ENCODE measurements around the gene TRIM37. TPM values are rescaled to one million over a fixed set of nuclear protein-coding genes. Genes with fewer than 3 reads are reported as not detected.

The TRIM37 gene
- total and polyA plus RNA-seq, 11 donors: 5.8 to 26.2 (median 19.1) TPM

DNA sequence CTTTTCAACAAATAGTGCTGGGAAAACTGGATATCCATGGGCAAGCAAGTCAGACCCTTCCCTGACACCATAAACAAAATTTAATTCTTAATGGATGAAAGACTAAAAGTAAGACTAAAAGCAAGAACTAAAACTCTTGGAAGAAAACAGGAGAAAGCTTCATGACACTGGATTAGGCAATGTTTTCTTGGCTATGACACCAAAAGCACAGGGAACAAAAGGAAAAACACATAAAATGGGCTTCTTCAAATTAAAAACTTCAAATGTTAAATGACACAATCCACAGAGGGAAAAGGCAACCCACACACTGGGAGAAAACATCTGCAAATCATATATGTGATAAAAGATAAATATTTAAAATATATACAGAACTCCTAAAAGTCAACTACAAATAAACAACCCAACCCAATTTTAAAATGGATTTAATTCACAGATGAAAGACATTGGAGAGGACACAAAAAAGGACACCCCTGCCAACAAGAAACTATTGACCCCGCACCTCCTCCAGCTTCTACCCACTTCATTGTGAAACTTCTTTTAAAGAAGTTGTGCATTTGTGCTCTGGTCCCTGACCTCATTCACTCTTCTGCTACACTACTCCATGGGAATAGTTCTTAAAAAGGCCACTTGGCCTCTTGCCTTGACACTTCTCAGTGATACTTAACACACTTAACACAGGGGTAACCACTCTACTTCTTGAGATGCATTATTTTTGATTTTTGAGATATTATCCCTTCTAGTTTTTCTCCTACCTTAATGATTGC is 80.3 kb downstream of the TRIM37 start:
- intact Hi-C loops (cut with DNase I): no loop called here
- Histone ChIP-seq H3K4me1 (peaks cover 0 to 19% (median 10%) of the 10 kb centered on the region in 12 donors), H3K27ac (no peak overlapping the region), H3K4me3 (no peak overlapping the region), H3K36me3 (peaks cover 0 to 40% (median 30%) of the 10 kb centered on the region in 9 donors), H3K27me3 (no peaks in the 10 kb centered on the region), H3K9me3 (peaks cover 0 to under 1% (median 0%) of the 10 kb centered on the region in 12 donors)
- ATAC-seq (peak in 2 of 4 donors; percentile 36 to 38), DNase-seq (no peak)
- no peak for TF ChIP-seq POLR2A (IDR thresholded peaks at IDR 0.05)
- TF ChIP-seq CTCF (IDR thresholded peaks at IDR 0.05): no peak
- WGBS, 4 donors: 85 to 97% (median 91%) methylated on average over 1 of the region's 1 CpG

DNA sequence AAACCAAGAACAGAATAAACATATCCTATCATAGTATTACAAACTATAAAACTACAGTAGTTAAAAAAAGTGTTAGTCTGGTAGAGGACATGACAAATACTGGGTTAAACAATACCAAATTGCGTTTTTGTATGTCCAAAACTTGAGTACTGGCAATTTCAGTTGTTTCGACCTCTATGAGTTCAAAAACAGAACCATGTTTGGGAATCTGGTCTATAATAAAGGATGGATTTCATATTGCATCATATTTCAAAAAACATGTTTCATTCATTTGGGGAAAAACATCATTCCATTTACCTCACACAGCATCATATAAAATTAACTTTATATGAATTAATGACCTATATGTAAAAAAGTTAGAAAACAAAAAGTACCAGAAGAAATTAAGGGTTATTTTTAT is 81.8 kb downstream of the TRIM37 start:
- DNase-seq (no peak), ATAC-seq (no peak)
- Histone ChIP-seq H3K9me3 (peaks cover 0 to 4% (median 0%) of the 10 kb centered on the region in 12 donors), H3K4me1 (peaks cover 0 to 19% (median 10%) of the 10 kb centered on the region in 12 donors), H3K36me3 (peaks cover 0 to 33% (median 28%) of the 10 kb centered on the region in 9 donors), H3K27me3 (no peaks in the 10 kb centered on the region), H3K4me3 (no peak overlapping the region), H3K27ac (no peak overlapping the region)
- WGBS, 4 donors: 90 to 96% (median 93%) methylated on average over 2 of the region's 2 CpGs
- TF ChIP-seq CTCF (IDR thresholded peaks at IDR 0.05) (no peak), POLR2A (IDR thresholded peaks at IDR 0.05) (no peak)
- intact Hi-C loops (cut with DNase I): no loop called here

DNA sequence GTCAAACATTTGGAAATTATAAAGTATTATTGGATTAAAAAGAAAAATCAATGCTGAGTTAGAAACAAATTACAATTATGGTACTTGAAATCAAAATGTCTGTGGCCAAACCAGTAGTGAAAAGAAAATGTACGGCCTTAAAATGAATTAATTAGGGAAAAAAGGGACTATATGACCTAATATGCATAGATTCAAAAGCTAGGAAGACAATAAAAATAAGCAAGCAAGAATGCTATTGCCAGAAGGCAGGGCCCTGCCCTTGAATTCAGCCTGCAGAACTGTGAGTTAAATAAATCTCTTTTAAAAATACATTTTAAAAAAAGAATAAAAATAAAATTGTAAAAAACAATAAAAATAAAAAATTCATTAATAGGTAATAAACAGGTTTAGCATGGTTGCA is 88.7 kb downstream of the TRIM37 start:
- intact Hi-C loops (cut with DNase I): no loop called here
- ATAC-seq (no peak), DNase-seq (no peak)
- WGBS, 4 donors: 78 to 84% (median 83%) methylated on average over 1 of the region's 1 CpG
- Histone ChIP-seq H3K4me3 (no peak overlapping the region), H3K36me3 (peaks cover 0 to 46% (median 35%) of the 10 kb centered on the region in 9 donors), H3K9me3 (peaks cover 0 to 4% (median 0%) of the 10 kb centered on the region in 12 donors), H3K27me3 (no peaks in the 10 kb centered on the region), H3K27ac (no peak overlapping the region), H3K4me1 (no peaks in the 10 kb centered on the region)
- TF ChIP-seq CTCF (IDR thresholded peaks at IDR 0.05): no peak
- TF ChIP-seq POLR2A (IDR thresholded peaks at IDR 0.05): no peak

- H3K36me3 ChIP-seq: peaks cover 0 to 87% (median 64%) of the 10 kb centered on the region in 9 donors
- no peak for TF ChIP-seq CTCF (IDR thresholded peaks at IDR 0.05)
- no peak for TF ChIP-seq POLR2A (IDR thresholded peaks at IDR 0.05)
- DNase-seq (no peak), ATAC-seq (no peak)
- H3K27me3 ChIP-seq: no peaks in the 10 kb centered on the region
- 95 to 99% (median 96%) methylated on average over 2 of the region's 2 CpGs for WGBS, 4 donors
- peaks cover 0 to 12% (median 0%) of the 10 kb centered on the region in 12 donors for H3K4me1 ChIP-seq
- no peak overlapping the region for H3K4me3 ChIP-seq
- no peaks in the 10 kb centered on the region for H3K9me3 ChIP-seq
- H3K27ac ChIP-seq: no peak overlapping the region
- intact Hi-C loops (cut with DNase I): no loop called here
These were observed 94.7 kb downstream of the TRIM37 start for GRCh38 chr17:59011975-59012374.
